NOMO-1 treated with dmso at 0.1 percent for 144 hours (cell line): ENCODE data around the gene NFATC2.
"Not testable (repeated sequence)": the region's sequence is repeated elsewhere in the genome, so short reads cannot be mapped to it uniquely, and the experiment has no call there.

Source experiments
- DNase-seq: peaks from one replicate; lab custom pipeline; 2025; ENCODE audit not compliant: unreplicated experiment; lab: John Stamatoyannopoulos, UW

The NFATC2 gene

DNA sequence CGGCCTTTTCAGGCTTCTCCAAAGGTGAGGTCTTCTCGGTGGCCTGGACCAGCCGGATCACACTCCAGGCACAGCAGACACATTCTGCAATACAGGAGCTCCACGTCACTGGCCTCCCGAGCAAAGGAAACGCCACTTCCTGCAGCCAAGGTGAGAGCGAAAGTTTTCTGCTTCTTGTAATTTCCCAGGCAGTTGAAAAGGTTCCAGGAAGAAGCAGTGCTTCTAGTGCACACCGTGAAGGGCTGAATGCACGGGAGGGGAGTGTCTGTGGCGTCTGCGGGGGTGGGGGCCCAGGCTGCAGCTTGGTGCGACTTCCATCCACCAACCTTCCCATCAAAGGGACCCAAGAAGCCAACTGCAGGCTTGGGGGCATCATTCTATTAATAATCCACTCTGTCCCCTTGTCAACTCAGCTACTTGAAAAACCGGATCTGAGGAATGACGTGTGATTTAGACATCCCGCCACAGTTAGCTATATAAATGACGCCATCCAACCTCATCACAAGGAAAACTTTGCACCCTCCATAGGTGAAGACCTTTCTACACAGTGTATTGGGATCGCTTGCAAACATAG lies 61.1 kb downstream of the NFATC2 start:
- DNase-seq: no peak

DNA sequence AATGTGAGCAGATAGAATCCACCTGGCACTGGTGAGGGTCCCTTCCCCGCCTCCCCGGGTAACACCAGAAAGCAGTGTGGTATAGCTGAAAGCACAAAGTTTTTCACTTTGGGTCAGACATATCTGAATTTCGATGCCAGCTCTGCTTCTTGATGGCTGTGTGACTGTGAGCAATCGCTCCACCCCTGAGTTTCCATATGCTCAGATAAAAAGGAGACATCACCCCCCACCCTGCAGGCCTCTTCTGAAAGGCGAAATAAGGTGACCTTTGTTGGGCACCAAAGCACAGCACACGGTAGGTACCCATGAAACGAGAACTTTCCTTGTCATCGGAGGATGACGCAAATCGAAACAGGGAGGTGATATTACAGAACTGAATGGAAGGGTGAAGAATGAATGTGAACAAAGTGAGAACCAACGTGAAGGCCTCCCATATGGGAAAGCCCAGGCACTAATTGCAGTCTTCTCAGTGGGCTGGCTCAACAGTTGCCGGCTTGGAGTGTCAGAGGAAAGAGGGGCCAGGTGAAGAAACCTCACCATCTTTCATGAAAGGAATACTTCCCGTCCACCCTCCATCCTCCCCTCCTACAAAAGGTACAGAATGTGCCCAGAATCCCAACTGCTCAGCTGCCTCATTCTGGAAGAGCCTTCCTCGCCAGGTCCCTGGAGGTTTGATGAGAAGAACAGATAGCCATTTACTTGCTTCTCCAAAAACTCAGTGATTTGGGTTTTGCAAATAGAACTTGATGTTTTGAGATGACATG lies 61.8 kb downstream of the NFATC2 start:
- no peak for DNase-seq

DNA sequence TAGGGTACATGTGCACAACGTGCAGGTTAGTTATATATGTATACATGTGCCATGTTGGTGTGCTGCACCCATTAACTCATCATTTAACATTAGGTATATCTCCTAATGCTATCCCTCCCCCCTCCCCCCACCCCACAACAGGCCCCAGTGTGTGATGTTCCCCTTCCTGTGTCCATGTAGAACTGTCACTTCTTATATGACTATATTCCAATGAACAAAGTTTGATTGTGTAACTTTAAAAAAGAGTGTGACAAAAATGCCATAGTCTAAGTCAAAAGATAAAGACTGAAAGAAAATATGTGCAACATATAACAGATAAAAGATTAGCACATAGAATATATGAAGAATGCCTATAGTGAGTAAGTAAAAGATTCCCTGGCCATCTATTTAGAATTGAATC lies 66.4 kb downstream of the NFATC2 start:
- DNase-seq: not testable (repeated sequence)

DNA sequence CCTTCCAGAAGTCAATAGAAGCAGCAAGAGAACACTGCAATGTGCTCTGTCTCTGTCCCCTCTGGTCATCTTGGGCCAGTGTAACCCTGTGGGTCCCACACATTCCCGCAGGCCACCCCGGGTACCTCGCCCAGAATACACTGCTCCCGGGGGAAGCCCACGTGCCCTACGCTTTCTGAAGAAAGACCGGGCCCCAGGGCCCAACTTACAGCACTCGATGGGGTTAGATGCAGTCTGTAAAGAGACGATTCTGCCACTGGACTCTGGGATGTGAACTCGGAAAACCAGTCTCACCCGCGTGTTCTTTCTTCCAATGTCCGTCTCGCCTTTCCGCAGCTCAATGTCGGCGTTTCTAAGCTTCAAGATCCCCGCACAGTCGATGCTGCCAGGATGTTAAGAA lies 68.7 kb downstream of the NFATC2 start:
- no peak for DNase-seq

DNA sequence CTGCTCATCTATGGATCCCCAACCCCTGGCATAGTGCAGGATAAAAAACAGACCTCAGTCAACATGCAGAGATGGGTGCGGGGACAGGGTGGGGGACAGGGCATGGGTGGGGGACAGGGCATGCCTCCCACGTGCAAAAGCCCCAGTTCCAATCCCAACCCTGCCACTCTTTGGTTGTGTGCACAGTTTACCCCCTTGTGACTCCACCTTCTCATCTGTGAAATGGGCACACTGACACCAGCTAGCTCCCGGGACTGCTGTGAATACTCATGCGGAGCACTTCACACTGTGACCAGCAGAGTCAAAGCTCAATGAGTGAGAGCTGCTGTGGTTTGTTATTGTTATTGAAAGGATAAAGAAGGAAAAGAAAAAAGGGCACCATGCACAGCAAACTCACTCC lies 69.3 kb downstream of the NFATC2 start:
- DNase-seq: no peak

DNA sequence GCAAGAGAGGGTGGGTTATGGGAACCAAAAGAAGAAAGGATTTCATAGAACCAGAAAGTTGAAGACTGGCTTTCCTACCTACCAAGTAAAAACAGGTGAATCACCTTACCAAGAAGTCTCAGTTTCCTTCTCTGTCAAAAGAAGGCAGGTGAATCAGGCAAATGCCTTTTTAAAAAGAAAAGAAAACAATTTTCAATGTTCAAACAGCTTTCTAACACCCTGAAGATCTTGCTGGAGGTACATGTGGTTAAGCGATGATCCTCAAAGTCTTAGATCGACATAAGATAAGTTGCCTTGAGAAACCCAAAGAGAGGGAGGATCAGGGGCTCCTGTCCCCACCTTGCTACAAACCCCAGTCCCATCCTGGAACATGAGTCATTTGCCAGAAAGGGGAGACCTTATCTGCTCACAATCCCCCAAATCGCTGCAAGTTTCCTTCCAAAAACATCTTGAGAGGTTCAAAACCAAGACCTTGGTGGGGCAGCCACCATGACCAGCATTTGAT lies 71.6 kb downstream of the NFATC2 start:
- DNase-seq: no peak

DNA sequence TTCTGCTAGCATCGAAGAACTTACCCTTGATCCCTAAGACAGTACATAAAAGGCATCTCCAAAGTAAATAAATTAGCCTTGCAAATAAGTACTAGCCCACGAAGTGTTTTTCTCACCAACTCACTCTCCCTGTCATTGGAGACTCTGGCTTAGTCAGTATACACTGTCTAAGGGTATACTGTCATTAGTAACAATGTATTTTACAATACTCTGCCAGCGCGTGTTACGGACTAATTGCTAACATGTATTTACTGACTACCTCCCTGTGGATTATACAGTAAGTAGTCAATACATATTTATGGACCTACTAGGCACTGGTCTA lies 72.1 kb downstream of the NFATC2 start:
- DNase-seq: no peak

DNA sequence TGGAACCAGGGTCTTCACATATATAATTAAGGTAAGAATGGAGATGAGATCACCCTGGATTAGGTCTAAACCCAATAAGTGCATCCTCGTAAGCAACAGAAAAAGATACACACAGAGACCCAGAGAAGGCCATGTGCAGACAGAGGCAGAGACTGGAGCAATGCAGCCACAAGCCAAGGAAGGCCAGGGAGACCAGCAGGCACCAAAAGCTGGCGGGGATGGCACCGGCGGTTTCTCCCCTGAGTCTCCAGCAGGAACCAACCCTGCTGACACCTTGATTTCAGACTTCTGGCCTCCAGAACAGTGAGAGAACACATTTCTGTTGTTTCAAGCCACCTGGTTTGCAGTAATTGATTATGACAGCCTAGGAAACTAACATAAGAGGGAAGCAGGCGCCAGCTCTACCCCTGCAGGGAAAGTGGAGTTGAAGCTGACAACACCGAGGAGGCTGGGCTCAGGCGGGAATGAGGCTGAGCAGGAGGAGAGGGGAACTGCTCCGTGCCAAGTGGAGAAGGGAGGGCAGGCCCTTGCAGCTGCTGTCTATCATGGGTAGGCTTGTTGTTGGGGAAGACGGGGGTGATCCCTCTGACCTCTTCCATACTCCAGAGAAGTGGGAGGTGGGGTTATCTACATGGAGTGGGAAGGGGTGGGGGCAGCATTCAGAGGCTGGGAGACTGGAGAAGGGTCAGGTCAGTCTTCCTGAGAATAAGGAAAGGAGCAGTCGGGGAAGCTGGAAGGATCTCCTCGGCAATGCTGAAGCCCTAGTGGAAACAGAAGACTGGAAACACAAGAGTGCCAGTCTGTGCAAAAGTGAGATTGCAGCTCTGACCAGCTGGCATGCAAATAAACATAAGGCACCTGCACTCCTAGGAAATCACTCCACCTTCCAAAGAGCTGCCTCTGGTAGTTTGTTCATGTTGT lies 72.7 kb downstream of the NFATC2 start:
- DNase-seq: no peak

DNA sequence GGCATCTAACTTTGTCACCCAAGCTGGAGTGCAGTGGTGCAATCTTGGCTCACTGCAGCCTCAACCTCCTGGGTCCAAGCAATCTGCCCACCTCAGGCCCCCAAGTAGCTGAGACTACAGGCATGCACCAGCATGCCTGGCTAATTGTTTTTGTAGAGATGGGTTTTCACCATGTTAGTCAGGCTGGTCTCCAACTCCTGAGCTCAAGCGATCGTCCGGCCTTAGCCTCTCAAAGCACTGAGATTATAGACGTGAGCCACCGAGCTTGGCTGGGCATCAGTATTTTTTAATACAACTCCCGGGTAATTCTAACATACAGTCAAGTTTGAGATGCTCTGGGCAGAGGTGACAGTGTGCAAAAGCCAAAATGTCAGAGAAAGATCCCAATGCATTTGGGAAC lies 73.5 kb downstream of the NFATC2 start:
- DNase-seq: no peak

DNA sequence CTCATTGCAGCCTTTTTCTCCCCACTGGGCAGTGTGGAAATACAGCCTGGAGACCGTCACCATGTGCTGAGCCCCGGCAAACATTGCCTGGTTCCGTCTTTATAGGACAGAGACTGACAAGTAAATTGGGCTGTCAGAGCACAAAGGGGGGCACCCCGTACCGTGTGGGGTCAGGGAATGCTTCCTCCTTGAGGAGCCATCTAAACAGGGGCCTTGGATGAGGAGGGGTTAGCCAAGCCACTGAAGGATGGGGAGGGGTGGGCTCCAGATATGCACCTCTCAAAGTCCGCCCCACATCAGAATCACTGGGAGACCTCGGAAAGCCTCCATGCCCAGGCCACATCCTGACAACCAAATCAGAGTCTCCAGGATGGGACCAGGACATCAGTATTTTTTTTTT lies 73.9 kb downstream of the NFATC2 start:
- DNase-seq: no peak

DNA sequence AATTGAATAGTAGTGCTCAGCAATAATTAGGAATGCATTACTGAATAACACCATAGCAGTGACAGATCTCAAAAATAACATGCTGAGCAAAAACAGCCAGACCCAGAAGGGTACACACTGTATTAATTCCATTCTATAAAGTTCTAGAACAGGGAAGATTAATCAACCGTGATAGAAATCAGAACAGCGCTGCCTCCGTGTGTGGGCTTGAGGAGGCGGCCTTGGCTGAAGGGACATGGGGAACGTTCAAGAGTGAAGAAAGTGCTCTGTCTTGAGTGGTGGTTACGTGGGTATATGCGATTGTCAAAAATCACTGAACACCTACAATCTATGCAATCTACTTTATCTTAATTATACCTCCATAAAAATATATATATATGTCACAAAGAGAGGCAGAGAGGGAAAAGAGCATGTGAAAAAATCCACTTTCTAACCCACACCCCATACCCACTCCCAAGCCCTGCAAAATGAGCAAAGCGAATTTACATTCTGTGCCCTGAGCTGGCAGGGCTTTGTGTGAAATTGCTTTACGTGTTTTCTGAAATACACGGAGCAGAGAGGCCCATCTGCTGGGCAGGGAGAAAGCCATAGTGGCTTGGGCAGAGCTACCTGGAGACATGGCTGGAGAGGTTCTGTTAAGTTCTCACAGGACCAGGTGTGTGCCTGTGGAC lies 74.4 kb downstream of the NFATC2 start:
- no peak for DNase-seq

DNA sequence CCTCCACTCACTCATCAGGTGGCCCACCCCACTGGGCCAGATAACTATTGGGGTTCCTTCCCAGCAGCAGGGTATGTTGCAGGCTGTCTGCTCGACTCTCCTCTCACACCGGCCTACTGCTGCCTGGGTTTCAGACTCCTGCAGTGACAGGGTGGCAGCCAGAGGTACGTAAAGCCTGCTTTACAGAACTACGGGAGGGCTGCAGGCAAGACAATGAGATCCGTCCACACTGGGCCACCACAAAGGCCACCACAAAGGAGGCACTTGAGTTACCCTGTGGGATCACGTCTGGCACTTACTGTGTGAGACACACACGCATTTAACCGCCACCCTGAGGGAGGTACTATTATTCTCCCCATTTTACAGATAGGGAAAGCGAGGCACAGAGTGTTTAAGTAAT lies 78.5 kb downstream of the NFATC2 start:
- no peak for DNase-seq

DNA sequence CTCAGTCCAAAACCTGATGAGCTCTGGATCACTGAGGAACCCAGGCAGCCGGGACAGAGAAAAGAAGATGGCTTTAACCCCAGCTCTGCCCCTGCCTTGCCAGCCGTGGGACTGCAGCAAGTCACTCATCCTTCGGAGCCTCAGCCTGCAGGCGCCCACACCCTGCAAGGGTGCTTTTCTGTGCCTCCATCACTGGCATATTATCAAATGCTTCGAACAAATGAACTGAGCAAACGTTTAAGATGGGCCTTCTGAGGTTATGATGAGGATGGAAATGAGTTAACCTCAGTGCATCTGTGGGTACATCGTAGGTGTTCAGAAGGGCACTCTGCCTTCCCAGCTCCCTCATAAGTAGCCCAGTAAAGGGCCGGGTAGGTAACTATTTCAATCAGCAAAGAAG lies 79.0 kb downstream of the NFATC2 start:
- DNase-seq: no peak

DNA sequence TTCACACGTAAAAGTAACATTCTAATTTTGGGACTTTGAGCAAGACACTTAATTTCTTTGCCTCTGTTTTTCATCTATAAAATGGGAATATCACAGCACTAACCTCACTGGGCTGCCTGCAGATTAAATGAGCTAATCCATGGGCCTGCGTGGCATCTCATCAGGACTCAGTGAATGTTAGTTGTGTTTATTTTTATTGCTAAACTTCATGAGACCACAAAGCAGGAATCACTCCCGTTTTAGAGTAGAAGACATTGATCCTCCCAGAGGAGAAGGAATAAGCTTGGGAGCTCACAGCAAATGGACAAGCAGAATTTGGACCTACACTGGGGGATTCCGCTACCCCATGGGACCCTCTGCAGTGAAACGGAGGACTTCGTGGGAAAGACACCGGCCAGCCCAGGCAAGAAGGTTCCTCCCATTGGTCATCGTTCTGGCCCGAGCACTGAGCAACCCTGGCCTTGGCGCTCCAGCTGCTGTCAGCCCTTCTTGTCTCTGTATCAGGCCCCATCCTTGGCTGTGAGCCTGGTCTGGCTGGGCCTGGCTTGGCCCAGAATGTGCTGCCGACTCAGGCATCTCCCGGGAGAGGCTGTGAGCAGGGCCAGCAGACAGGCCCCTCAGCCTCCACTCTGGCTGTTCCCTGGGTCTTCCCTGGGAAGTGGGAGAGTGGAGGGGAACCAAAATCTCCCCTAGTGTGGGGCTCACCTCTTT lies 79.8 kb downstream of the NFATC2 start:
- no peak for DNase-seq

DNA sequence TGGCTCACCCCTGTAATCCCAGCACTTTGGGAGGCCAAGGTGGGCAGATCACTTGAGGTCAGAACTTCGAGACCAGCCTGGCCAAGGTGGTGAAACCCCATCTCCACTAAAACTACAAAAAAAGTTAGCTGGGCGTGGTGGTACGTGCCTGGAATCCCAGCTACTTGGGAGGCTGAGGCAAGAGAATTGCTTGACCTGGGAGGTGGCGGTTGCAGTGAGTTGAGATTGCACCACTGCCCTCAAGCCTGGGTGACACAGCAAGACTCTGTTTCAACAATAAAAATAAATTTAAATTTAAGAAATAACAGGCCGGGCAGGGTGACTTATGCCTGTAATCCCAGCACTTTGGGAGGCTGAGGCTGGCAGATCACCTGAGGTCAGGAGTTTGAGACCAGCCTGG lies 80.7 kb downstream of the NFATC2 start:
- peak; percentile 24 for DNase-seq

DNA sequence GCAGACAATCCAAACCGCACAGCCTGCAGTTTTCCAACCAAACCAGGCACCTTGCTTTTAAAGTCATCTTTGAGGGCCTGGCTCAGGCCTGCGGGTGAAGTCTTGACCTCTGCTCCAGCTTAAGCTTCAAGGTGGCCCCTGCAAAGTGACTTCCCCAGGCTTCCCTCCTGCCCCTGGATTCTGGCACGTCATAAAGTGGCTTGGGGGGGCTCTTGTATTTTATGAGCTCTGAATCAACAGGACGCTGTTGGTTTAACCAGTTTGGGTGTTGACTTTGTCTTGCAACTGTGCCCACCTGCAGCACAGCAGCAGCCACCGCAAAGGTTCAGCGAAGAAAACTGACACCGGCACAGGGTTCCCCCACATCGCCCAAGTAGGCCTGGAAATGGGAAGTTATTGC lies 81.2 kb downstream of the NFATC2 start:
- DNase-seq: peak; percentile 58

DNA sequence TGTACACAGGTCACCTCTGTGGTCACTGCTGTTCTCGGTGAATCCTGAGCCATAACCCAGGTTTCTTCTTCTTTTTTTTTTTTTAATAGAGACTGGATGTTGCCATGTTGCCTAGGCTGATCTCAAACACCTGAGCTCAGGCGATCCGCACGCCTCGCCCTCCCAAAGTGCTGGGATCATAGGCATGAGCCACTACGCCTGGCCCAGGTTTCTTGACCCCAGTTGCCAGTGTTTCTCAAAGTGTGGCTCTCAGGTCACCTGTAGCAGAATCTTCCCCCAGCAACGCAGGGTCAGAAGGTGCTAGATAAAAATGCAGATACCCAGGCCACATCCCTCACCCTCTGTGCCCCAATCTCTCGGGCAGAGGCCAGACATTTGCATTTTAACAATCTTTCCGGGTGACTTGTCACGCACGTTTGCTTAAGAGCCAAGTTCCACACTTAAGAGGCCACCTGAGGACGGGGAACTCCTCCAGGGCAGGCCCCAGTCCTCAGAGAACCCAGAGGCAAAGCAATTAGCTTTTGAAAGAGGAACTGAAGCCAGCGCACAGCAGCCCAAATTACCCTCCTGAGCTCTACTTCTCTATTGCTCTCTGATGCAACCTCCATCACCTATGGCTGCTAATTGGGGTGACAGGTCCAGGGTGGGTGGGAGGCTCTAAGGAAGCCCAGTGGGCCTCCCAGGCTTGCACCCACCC lies 81.8 kb downstream of the NFATC2 start:
- peak; percentile 97 for DNase-seq

DNA sequence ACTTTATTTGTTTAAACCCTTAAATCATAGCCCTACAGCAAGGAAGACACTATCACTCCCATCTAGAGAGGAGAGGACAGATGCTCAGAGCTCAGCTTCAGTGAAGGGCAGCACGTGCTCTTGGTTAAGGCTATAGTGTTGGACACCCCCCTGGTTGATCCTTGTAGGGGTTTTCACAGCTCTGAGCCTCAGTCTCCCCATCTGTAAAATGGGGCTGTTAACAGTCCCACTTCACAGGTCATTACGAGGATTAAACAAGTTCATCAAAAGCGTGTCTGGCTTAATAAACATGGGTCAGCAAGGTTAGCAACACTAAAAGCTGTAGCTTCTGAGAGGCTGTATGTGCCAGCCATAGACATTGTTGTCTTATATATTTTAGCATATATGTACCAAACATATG lies 82.4 kb downstream of the NFATC2 start:
- DNase-seq: no peak

DNA sequence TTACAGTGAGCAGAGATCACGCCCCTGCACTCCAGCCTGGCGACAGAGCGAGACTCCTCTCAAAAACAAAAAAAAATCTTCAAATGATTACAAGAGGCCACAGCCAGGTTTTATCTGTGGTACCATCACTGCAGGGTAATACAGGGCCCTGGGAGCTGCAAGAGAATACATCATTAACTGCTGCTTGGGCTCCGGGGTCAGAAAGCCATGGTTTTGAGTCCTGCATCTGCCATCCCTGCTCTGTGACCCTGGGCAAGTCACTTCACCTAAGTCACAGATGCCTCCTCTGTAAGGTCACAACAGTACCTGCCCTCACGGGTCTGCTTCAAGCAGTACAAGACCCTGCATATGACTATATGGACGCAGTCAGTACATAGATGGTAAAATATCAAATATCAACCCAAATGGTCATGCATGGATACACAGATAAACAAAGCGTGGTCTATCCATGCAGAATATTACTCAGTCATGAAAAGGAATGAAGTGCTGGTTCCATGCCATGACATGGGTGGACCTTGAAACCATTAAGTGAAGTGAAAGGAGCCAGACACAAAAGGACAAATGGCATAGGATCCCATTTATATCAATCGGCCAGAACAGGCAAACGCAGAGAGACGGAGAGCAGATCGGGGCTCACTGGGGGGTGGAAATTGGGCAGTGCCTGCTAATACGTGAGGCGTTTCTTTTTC lies 83.6 kb downstream of the NFATC2 start:
- no peak for DNase-seq

DNA sequence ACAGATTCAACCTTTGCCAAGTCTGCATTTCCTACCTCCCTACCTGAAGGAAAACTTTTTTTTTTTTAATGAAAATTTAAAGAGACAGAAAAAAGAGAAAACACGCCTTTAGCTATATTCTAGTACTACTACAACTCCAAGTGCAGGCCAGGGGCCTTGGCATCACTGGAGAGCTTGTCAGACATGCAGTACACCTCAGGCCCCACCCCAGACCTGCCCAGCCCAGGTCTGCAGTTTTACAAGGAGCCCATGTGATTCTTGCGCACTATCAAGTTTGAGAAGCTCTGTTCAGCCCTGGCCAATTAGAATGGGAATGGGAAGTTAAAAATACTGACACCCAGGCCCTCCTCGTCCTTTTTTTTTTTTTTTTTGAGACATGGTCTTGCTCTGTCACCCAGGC lies 85.0 kb downstream of the NFATC2 start:
- DNase-seq: no peak
